ENCODE measurements around the gene PATJ. TPM values are rescaled to one million over a fixed set of nuclear protein-coding genes. Genes with fewer than 3 reads are reported as not detected.

The PATJ gene
- total RNA-seq, 4 donors from 2014 or later, result 119 to 299 (median 149) TPM

DNA sequence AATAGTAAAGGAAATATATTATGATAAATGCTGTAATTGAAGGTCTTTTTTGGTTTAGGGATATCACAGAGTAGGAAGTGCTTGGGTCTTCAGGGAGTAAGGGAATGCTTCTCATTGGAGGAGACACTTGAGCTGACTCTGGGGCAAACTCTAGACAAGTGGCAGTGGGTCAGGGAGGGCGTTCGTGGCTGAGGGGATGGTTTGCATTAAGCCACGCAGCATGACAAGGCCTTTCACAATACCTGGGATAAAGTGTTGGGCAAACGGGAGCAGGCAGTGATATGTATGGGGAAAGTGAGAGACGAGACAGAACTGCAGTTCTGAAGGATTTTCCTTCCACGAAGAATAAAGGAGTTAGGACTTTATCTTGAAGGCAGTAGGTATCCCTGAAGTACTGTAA is 109.0 kb downstream of the PATJ start:
- in situ Hi-C loops (cut with MboI; ENCODE audit: low pct_ligation_motif_present in 1 of 4, low pct_unique_long_range_greater_than_20kb in 1 of 4, low sequenced_read_pairs in 3 of 4), result loop anchor here in 3 of 4 donors (25.0 kb wide), 3 partner anchors 389 to 1864 kb away; no protein-coding TSS in a partner anchor
- intact Hi-C loops (cut with DNase I; ENCODE audit: low total_unique reads), result no loop called here
- 74 to 92% methylated on average over 6 of the region's 6 CpGs for WGBS, 2 donors (ENCODE audit: low coverage in 1 of 2)
- H3K36me3 ChIP-seq, result peaks cover 0 to 4% (median 0%) of the 10 kb centered on the region in 4 donors
- H3K27me3 ChIP-seq, result no peaks in the 10 kb centered on the region
- TF ChIP-seq EP300 (IDR thresholded peaks at IDR 0.05; ENCODE audit: low read depth), result no peak
- no peak for TF ChIP-seq POLR2A (IDR thresholded peaks at IDR 0.05)
- no peak for TF ChIP-seq POLR2AphosphoS5 (IDR thresholded peaks at IDR 0.05)
- TF ChIP-seq, protein P1, sequence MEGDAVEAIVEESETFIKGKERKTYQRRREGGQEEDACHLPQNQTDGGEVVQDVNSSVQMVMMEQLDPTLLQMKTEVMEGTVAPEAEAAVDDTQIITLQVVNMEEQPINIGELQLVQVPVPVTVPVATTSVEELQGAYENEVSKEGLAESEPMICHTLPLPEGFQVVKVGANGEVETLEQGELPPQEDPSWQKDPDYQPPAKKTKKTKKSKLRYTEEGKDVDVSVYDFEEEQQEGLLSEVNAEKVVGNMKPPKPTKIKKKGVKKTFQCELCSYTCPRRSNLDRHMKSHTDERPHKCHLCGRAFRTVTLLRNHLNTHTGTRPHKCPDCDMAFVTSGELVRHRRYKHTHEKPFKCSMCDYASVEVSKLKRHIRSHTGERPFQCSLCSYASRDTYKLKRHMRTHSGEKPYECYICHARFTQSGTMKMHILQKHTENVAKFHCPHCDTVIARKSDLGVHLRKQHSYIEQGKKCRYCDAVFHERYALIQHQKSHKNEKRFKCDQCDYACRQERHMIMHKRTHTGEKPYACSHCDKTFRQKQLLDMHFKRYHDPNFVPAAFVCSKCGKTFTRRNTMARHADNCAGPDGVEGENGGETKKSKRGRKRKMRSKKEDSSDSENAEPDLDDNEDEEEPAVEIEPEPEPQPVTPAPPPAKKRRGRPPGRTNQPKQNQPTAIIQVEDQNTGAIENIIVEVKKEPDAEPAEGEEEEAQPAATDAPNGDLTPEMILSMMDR (IDR thresholded peaks at IDR 0.05), result no peak
- DNase-seq, result no peak
- H3K9me3 ChIP-seq, result no peaks in the 10 kb centered on the region
- H3K27ac ChIP-seq, result no peak overlapping the region
- no peaks in the 10 kb centered on the region for H3K4me1 ChIP-seq
- no peak overlapping the region for H3K4me3 ChIP-seq

DNA sequence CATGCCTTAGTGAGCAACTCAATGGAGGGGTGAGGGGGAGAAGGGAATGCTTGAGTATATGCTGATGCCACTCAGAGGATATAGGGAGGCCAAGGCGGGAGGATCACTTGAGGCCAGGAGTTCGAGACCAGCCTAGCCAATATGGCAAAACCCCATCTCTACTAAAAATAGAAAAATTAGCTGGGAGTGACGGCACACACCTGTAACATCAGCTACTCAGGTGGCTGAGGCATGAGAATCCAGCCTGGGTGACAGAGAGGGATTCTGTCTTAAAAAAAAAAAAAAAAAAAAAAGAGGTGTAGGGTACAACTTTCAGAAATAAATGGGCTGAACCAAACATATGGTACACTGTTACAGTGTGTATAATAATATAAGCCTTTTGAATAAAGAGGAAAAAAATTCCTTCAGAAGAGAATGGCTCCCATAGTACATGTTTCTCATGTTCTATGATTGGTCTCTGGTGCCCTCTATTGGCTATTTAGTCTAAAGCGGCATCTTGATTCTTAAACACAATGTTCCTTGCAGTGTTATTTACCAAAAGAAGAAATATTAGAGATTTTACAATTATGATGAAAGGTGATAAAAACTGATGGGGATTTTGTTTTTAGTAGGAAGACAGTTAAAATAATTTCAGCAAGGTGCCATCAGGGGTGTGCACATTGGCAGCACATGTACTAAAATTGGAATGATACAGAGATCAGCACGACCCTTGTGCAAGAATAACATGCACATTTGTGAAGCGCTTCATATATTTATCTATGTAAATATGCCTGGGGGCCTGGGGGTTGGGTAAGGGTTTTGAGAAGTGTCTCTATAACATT is 109.8 kb downstream of the PATJ start:
- Histone ChIP-seq H3K27me3 (no peaks in the 10 kb centered on the region), H3K4me1 (no peaks in the 10 kb centered on the region), H3K36me3 (peaks cover 0 to 9% (median 0%) of the 10 kb centered on the region in 4 donors), H3K27ac (no peak overlapping the region), H3K9me3 (no peaks in the 10 kb centered on the region), H3K4me3 (no peak overlapping the region)
- TF ChIP-seq, protein P1 (IDR thresholded peaks at IDR 0.05), result peak; percentile 53 to 68 (median 64)
- no peak for TF ChIP-seq POLR2A (IDR thresholded peaks at IDR 0.05)
- no peak for TF ChIP-seq EP300 (IDR thresholded peaks at IDR 0.05; ENCODE audit: low read depth)
- TF ChIP-seq POLR2AphosphoS5 (IDR thresholded peaks at IDR 0.05), result no peak
- 44 to 71% methylated on average over 2 to 6 of the region's 6 CpGs for WGBS, 2 donors (ENCODE audit: low coverage in 1 of 2)
- intact Hi-C loops (cut with DNase I; ENCODE audit: low total_unique reads), result no loop called here
- DNase-seq, result no peak
- in situ Hi-C loops (cut with MboI; ENCODE audit: low pct_ligation_motif_present in 1 of 4, low pct_unique_long_range_greater_than_20kb in 1 of 4, low sequenced_read_pairs in 3 of 4), result loop anchor here in 3 of 4 donors (25.0 kb wide), 3 partner anchors 390 to 1865 kb away; no protein-coding TSS in a partner anchor

DNA sequence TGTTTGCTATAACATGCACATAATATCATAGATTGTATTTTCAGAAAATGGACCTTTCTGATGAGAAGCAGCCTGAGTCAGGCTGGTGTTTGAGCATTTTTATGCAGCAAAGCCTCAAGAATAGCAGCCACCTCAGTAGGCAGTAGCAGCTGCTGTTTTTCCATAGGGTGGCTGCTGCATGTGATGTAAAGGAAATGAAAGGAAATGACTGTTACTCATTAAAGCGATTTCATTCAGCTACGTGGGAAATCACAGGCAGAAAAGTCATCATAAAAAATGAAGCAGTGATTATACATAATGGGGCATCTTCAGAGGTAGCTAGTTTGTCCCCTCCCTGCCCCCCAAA is 110.4 kb downstream of the PATJ start:
- no peak for TF ChIP-seq EP300 (IDR thresholded peaks at IDR 0.05; ENCODE audit: low read depth)
- TF ChIP-seq POLR2A (IDR thresholded peaks at IDR 0.05), result no peak
- TF ChIP-seq, protein P1 (IDR thresholded peaks at IDR 0.05), result no peak
- no peak for TF ChIP-seq POLR2AphosphoS5 (IDR thresholded peaks at IDR 0.05)
- Histone ChIP-seq H3K9me3 (no peaks in the 10 kb centered on the region), H3K4me3 (no peak overlapping the region), H3K27me3 (no peaks in the 10 kb centered on the region), H3K4me1 (no peaks in the 10 kb centered on the region), H3K36me3 (peaks cover 0 to 14% (median 0%) of the 10 kb centered on the region in 4 donors), H3K27ac (no peak overlapping the region)
- DNase-seq, result no peak
- whole genome bisulfite sequencing, 2 donors (ENCODE audit: low coverage in 1 of 2), result 79% methylated on average over 2 of the region's 2 CpGs; no CpG with 5 or more reads in 1 of the 2 donors
- intact Hi-C loops (cut with DNase I; ENCODE audit: low total_unique reads), result no loop called here
- in situ Hi-C loops (cut with MboI; ENCODE audit: low pct_ligation_motif_present in 1 of 4, low pct_unique_long_range_greater_than_20kb in 1 of 4, low sequenced_read_pairs in 3 of 4), result loop anchor here in 3 of 4 donors (25.0 kb wide), 3 partner anchors 390 to 1865 kb away; no protein-coding TSS in a partner anchor

DNA sequence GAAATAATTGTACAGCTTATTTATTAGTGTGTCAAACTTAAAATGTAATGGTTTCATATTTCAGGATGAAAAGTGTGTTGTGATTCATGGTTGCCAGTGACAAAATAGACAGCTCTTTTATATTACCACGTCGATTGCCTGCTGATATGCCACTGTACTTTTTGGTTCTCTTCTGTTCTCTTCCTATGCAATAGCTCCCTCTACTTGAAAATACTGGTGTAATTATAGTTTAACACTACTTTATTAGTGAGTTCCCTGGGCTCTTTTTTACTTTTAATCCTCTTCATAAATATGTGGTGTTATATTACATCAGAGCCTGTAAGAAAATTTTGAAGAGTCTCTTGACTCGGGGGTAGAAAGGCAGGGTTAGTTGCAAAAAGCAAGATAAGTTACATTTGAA is 111.3 kb downstream of the PATJ start:
- intact Hi-C loops (cut with DNase I; ENCODE audit: low total_unique reads) (no loop called here), in situ Hi-C loops (cut with MboI; ENCODE audit: low pct_ligation_motif_present in 1 of 4, low pct_unique_long_range_greater_than_20kb in 1 of 4, low sequenced_read_pairs in 3 of 4) (loop anchor here in 3 of 4 donors (25.0 kb wide), 3 partner anchors 391 to 1866 kb away; no protein-coding TSS in a partner anchor)
- DNase-seq, result no peak
- Histone ChIP-seq H3K27ac (no peak overlapping the region), H3K9me3 (no peaks in the 10 kb centered on the region), H3K36me3 (peaks cover 0 to 14% (median 0%) of the 10 kb centered on the region in 4 donors), H3K27me3 (no peaks in the 10 kb centered on the region), H3K4me3 (no peak overlapping the region), H3K4me1 (no peaks in the 10 kb centered on the region)
- TF ChIP-seq POLR2AphosphoS5 (IDR thresholded peaks at IDR 0.05), result no peak
- no peak for TF ChIP-seq POLR2A (IDR thresholded peaks at IDR 0.05)
- TF ChIP-seq, protein P1 (IDR thresholded peaks at IDR 0.05), result no peak
- no peak for TF ChIP-seq EP300 (IDR thresholded peaks at IDR 0.05; ENCODE audit: low read depth)
- WGBS, 2 donors (ENCODE audit: low coverage in 1 of 2), result 46% methylated on average over 3 of the region's 3 CpGs
